ENCODE results near the gene WASF1. TPM values are rescaled to one million over a fixed set of nuclear protein-coding genes. Genes with fewer than 3 reads are reported as not detected.
"Not testable (repeated sequence)": the region's sequence is repeated elsewhere in the genome, so short reads cannot be mapped to it uniquely, and the experiment has no call there.

WASF1 gene
- total RNA-seq, 1 experiment from 2014 or later = 13.2 TPM

DNA sequence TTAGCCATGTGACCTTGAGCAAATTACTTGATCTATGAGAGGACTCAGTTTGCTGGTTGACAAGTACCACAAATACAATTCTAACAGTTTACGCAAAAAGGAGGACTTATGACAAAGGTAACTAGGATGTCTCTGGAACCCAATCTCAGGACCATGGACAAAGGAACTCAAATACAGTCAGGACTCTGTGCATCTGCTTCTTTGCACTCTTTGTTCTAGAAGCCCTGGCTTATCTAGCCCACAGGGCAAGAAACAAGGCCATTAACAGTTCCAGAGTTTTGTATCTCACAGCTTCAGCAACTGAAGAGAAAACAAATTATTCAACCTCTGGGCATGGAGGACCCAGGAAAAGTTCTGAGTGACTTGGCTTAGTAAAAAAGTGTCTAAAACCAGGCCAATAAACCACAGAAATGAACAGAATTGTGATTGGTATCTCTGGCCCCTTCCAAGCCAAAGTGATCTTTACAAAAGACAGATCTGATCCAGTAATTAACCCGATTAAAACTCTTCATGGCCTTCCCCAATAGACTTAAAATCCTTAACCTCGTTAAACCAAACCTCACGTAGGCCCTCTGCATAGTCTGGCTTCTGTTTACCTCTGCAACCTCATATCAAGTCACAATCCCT, 5.9 kb downstream of the WASF1 start:
- DNase-seq (ENCODE audit: low spot score) = no peak

DNA sequence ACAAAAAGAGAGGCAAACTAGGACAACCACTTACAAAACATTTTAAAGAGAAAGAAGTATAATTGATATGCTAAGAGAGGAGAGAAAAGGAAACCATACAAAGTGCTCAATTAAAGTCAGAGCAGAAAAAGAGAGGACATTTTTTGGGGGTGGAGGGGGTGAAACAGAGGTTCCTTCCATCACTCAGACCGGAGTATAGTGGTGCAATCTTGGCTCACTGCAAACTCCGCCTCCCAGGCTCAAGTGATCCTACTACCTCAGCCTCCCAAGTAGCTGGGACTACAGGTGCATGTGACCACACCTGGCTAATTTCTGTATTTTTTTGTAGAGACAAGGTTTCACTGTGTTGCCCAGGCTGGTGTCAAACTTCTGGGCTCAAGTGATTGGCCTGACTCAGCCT, 9.4 kb downstream of the WASF1 start:
- no peak for DNase-seq (ENCODE audit: low spot score)

GRCh38 chr6:110158479-110158878, 21.0 kb downstream of the WASF1 start:
- DNase-seq (ENCODE audit: low spot score) = no peak

GRCh38 chr6:110147870-110148269, 31.6 kb downstream of the WASF1 start:
- DNase-seq (ENCODE audit: low spot score) = no peak

GRCh38 chr6:110140650-110141049, 38.8 kb downstream of the WASF1 start:
- DNase-seq (ENCODE audit: low spot score) = peak; percentile 22

DNA sequence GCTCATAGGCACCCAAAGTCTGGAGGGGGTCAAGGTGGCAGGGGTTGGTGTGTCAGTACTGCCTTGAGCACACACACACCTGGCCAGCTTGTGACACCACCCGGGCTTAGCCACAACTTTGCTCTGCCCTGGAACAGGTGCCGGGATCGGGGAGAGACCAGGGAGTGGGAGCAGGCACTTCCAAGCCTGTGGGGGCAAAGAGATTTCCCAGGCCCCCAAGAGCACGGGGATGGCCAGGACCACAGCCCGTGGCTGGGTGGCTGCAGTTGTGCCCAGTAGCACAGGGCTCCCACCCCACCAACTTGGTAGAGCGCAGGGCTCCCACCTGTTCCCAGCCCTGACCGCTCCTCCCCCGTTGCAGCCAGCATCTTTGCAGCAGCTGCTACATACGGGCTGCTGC, 40.4 kb downstream of the WASF1 start:
- DNase-seq (ENCODE audit: low spot score) = no peak

GRCh38 chr6:110137924-110138887, 41.3 kb downstream of the WASF1 start:
- DNase-seq (ENCODE audit: low spot score) = peak; percentile 0

GRCh38 chr6:110130362-110130761, 49.1 kb downstream of the WASF1 start:
- DNase-seq (ENCODE audit: low spot score) = no peak

- DNase-seq (ENCODE audit: low spot score) = no peak
Measured at GRCh38 chr6:110128418-110128817, 51.1 kb downstream of the WASF1 start.

DNA sequence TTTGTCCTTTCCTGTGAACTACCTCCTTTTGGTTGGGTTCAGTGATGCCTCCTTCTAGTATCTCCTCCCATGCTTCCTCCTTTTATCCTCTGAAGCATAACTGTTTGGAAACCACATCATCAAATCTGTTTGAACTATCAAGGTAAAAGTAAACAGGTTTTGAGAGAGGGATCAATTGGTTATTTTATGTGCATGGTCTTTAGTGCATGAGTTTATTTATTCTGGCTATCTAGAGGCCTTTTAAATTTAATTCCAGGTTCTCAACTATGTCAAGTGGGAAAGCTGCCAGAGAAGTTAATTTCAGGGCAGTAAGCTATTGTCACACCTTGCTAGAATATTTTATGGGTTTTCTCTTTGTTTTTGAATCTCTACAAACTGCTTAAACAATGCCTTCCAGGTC, 54.1 kb downstream of the WASF1 start:
- DNase-seq (ENCODE audit: low spot score) = no peak

GRCh38 chr6:110121655-110122054, 57.8 kb downstream of the WASF1 start:
- not testable (repeated sequence) for DNase-seq (ENCODE audit: low spot score)

DNA sequence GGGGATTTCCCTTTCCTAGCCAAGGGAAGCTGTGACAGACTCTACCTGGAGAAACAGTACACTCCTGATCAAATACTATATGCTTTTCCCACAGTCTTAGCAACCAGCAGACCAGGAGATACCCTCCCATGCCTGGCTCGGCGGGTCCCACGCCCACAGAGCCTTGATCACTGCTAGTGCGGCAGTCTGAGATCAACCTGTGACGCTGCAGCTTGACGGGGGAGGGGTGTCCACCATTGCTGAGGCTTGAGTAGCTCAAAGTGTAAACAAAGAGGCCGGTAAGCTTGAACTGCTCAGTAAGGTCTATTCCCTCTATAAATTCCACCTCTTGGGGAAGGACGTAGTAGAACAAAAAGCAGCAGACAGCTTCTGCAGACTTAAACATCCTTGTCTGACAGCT, 63.2 kb downstream of the WASF1 start:
- DNase-seq (ENCODE audit: low spot score) = no peak

DNA sequence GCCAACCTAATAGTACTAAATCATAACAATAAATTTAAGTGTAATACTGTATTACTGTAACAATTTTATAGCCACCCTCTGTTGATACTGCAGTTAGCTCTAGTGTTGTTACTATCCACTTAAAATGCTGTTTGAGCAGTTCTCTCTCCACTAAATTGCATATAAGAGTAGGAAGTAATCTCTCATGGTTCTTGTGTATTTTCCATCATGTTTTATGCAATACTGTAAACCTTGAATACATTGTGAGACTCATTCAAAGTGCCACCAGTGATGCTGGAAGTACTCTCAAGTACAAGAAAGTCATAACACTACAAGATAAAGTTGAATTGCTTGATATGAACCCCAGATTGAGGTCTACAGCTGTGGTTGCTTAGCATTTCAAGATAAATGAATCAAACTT, 65.5 kb downstream of the WASF1 start:
- no peak for DNase-seq (ENCODE audit: low spot score)

GRCh38 chr6:110105296-110105695, 74.2 kb downstream of the WASF1 start:
- DNase-seq (ENCODE audit: low spot score) = no peak

GRCh38 chr6:110103260-110103659, 76.2 kb downstream of the WASF1 start:
- no peak for DNase-seq (ENCODE audit: low spot score)

- DNase-seq (ENCODE audit: low spot score) = no peak
Measured at GRCh38 chr6:110102411-110102810, 77.1 kb downstream of the WASF1 start.

- no peak for DNase-seq (ENCODE audit: low spot score)
Measured at GRCh38 chr6:110101885-110102284, 77.6 kb downstream of the WASF1 start.

GRCh38 chr6:110098511-110099116, 80.9 kb downstream of the WASF1 start:
- DNase-seq (ENCODE audit: low spot score) = no peak

- DNase-seq (ENCODE audit: low spot score) = no peak
Measured at GRCh38 chr6:110097443-110097842, 82.0 kb downstream of the WASF1 start.

DNA sequence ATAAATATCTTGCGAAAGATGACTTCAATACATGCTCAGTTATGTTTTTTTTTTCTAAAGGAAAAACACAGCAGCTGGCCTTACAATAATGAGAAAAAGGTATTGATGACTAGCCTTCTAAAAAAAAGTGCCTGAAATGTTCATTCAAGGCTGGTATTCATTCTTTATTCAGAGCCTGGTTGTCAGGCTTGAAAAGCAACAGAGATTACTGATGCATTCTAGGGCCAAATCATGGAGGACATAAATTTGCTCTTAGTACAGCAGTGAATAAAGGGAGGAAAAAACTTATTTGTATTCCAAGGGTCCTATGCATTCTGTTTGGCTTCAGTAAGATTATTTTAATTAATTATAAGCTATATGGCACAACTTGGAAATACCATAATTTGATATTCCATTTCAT, 83.5 kb downstream of the WASF1 start:
- DNase-seq (ENCODE audit: low spot score) = no peak

DNA sequence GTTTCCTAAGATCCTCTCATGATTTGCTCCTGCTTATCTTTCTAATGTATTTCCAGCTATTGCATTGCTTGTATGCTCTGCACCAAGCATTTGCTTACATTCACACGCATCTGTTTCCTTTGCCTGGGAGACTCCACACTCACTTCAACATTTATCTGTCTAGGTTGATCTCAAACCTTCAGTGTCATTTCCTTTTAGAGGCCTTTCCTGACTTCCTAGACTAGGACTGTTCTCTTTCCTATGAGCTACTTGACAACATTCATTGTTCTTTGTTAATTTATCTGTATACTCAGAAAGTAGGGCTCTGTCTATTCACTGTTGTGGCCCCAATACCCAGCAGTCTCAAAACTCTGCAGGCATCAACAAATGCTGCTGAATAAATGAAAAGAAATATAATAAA, 84.4 kb downstream of the WASF1 start:
- no peak for DNase-seq (ENCODE audit: low spot score)

- DNase-seq (ENCODE audit: low spot score) = no peak
Measured at GRCh38 chr6:110093981-110094380, 85.5 kb downstream of the WASF1 start.

DNA sequence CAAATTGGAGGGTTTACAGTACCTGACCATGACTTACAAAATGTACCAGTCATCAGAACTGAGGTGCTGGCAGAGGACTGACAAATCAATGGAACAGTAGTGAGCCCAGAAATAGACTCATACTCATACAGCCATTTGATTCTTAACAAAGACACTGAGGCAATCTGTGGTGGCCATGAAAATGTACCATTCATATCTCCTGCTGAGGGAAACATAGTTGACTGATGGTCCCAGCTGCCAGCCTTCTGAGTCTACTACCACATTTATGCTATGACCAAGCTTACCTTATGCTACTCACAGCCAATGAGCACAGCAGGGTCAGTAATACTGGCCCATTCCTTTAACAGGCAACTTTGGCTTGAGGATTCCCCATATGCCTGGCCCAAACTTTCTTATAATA, 88.6 kb downstream of the WASF1 start:
- DNase-seq (ENCODE audit: low spot score) = no peak

All from A172 (cell line).